CD14-positive monocyte (primary cell): Measurements from ENCODE around the gene SLC12A8. TPM values are rescaled to one million over a fixed set of nuclear protein-coding genes. Genes with fewer than 3 reads are reported as not detected.
A peak's percentile ranks its signal among the peaks of the same experiment; 100 is the strongest.

Experiments used
- DNase-seq, 3 donors: peaks; one replicate each; pipeline ENCODE4 v3.0.0-alpha.2; 2011 to 2022
- H2AFZ ChIP-seq: 2 replicates; pipeline ENCODE4 v1.6.0; 2012; ENCODE audit warnings: mild to moderate bottlenecking, low read depth, low read length, inconsistent platforms; ENCODE audit not compliant: insufficient read depth, poor library complexity, severe bottlenecking
- H3K27ac ChIP-seq, 2 donors: 1 replicate in 1 of 2; 2 replicates in 1 of 2; pipeline ENCODE4 v1.5.1; 2012 to 2013; ENCODE audit warnings: low read length in 2 of 2, control low read depth in 1 of 2, inconsistent platforms in 1 of 2, low read depth in 1 of 2, mild to moderate bottlenecking in 1 of 2
- H3K27me3 ChIP-seq, 2 donors: one replicate each; pipeline versions ENCODE4 v1.6.0 to v1.6.1; 2011 to 2013; ENCODE audit warnings: low read length in 2 of 2; ENCODE audit not compliant: control insufficient read depth in 2 of 2, insufficient read depth in 2 of 2
- H3K36me3 ChIP-seq, 2 donors: replicated peaks in 1 of 2; 1 replicate in 1 of 2; 2 replicates in 1 of 2; pipeline versions ENCODE4 v1.5.1 to v1.6.1; 2012 to 2013; ENCODE audit warnings: low read length in 2 of 2, control low read depth in 1 of 2, inconsistent platforms in 1 of 2, mild to moderate bottlenecking in 1 of 2; ENCODE audit not compliant: insufficient read depth in 2 of 2, control insufficient read depth in 1 of 2
- H3K4me1 ChIP-seq, 2 donors: 1 replicate in 1 of 2; 2 replicates in 1 of 2; pipeline versions ENCODE4 v1.5.1 to v1.6.1; 2012 to 2013; ENCODE audit warnings: low read length in 2 of 2, control low read depth in 1 of 2, inconsistent platforms in 1 of 2, mild to moderate bottlenecking in 1 of 2, moderate library complexity in 1 of 2; ENCODE audit not compliant: insufficient read depth in 2 of 2, control insufficient read depth in 1 of 2
- H3K4me2 ChIP-seq: replicated peaks from 2 replicates; pipeline ENCODE3; 2012; ENCODE audit warnings: low read length, moderate library complexity, mild to moderate bottlenecking; ENCODE audit not compliant: poor library complexity, severe bottlenecking; ENCODE audit errors: extremely low read depth
- H3K4me3 ChIP-seq, 3 experiments: fragments of 200-600 bp in 1 of 3; sonication (generic) in 1 of 3; replicated peaks in 1 of 3; 1 replicate in 2 of 3; 2 replicates in 1 of 3; pipeline ENCODE4 v1.5.1; 2011 to 2013; ENCODE audit warnings: low read length in 3 of 3, mild to moderate bottlenecking in 3 of 3, control low read depth in 2 of 3, low read depth in 2 of 3, inconsistent platforms in 1 of 3, moderate library complexity in 1 of 3
- H3K79me2 ChIP-seq: 2 replicates; pipeline ENCODE4 v1.6.0; 2012; ENCODE audit warnings: mild to moderate bottlenecking, control low read depth, inconsistent platforms, low read length, moderate library complexity; ENCODE audit not compliant: insufficient read depth
- H3K9ac ChIP-seq: 2 replicates; pipeline ENCODE4 v1.6.0; 2017; ENCODE audit warnings: low read length, mild to moderate bottlenecking; ENCODE audit not compliant: insufficient read depth, poor library complexity, severe bottlenecking
- H3K9me3 ChIP-seq, 2 donors: replicated peaks in 1 of 2; 1 replicate in 1 of 2; 2 replicates in 1 of 2; pipeline versions ENCODE4 v1.5.1 to v1.6.1; 2012 to 2013; ENCODE audit warnings: low read length in 2 of 2, control low read depth in 1 of 2; ENCODE audit not compliant: control insufficient read depth in 1 of 2, insufficient read depth in 1 of 2
- H4K20me1 ChIP-seq: 2 replicates; pipeline ENCODE4 v1.6.0; 2012; ENCODE audit warnings: mild to moderate bottlenecking, low read length, control low read depth, moderate library complexity; ENCODE audit not compliant: insufficient read depth
- H3K27ac Mint-ChIP-seq, 7 donors: one replicate each; pipeline ENCODE4 v1.8.0; 2020; ENCODE audit warnings: mild to moderate bottlenecking in 7 of 7, mixed read lengths in 7 of 7, moderate library complexity in 6 of 7, inconsistent platforms in 2 of 7
- H3K27me3 Mint-ChIP-seq, 3 donors: one replicate each; pipeline ENCODE4 v1.8.0; 2021 to 2022; ENCODE audit warnings: low read depth in 3 of 3, mild to moderate bottlenecking in 3 of 3, mixed read lengths in 3 of 3, moderate library complexity in 3 of 3, inconsistent platforms in 1 of 3
- H3K36me3 Mint-ChIP-seq, 2 donors: one replicate each; pipeline ENCODE4 v1.8.0; 2020; ENCODE audit warnings: mixed read lengths in 2 of 2, inconsistent platforms in 1 of 2, mild to moderate bottlenecking in 1 of 2
- H3K4me1 Mint-ChIP-seq: one replicate; pipeline ENCODE4 v1.8.0; 2020; ENCODE audit warnings: mild to moderate bottlenecking, mixed read lengths
- H3K4me3 Mint-ChIP-seq, 2 donors: one replicate each; pipeline ENCODE4 v1.8.0; 2020; ENCODE audit warnings: mild to moderate bottlenecking in 2 of 2, mixed read lengths in 2 of 2, moderate library complexity in 1 of 2
- H3K9me3 Mint-ChIP-seq, 7 donors: one replicate each; pipeline ENCODE4 v1.8.0; 2020 to 2022; ENCODE audit warnings: mixed read lengths in 7 of 7, mild to moderate bottlenecking in 6 of 7, moderate library complexity in 6 of 7, inconsistent platforms in 2 of 7
- CTCF ChIP-seq: fragments of 200-600 bp; IDR thresholded peaks from one replicate; pipeline ENCODE4 v1.8.0; 2022; ENCODE audit warnings: antibody characterized with exemption, mild to moderate bottlenecking
- WGBS: methylation state at CpG from one replicate; pipeline ENCODE4 v1.1.5; 2013; ENCODE audit warnings: missing lambda C conversion rate; ENCODE audit not compliant: insufficient coverage; 5-methylcytosine and 5-hydroxymethylcytosine counted together
- intact Hi-C, 2 donors: fragments of 100-400 bp; cut with micrococcal nuclease; formaldehyde crosslinking; loops; one replicate each; pipeline versions ENCODE4 v1.15.0 to v1.15.1; 2023
- polyA plus RNA-seq, 3 donors: library from polyadenylated mRNA; depleted of rRNA in 1 of 3; unstranded in 2 of 3; stranded (reverse) in 1 of 3; fragments of 300-500 nt in 2 of 3; fragments of >200 nt in 1 of 3; fragmentation: Illumina TruSeq in 2 of 3; gene quantifications; 1 replicate in 2 of 3; 2 replicates in 1 of 3; pipeline ENCODE4 v1.2.3, GENCODE V29; 2012 to 2021

SLC12A8 gene
- polyA plus RNA-seq, 3 donors = 0.23 to 0.46 (median 0.35) TPM

GRCh38 chr3:125160606-125161371 lies 51.8 kb downstream of the SLC12A8 start:
- H3K36me3 Mint-ChIP-seq = peaks cover 3 to 4% of the 10 kb centered on the region in 2 donors
- Histone ChIP-seq H3K27me3 (no peaks in the 10 kb centered on the region), H2AFZ (no peak overlapping the region), H3K27ac (no peak overlapping the region), H3K4me1 (peaks cover 56 to 59% of the 10 kb centered on the region in 2 donors), H3K36me3 (no peaks in the 10 kb centered on the region), H3K4me2 (no peak overlapping the region), H3K4me3 (no peak overlapping the region), H3K9ac (no peak overlapping the region), H3K79me2 (no peaks in the 10 kb centered on the region), H4K20me1 (no peaks in the 10 kb centered on the region), H3K9me3 (no peaks in the 10 kb centered on the region)
- no peak for DNase-seq
- H3K4me3 Mint-ChIP-seq = no peak overlapping the region
- H3K4me1 Mint-ChIP-seq = peaks cover 55% of the 10 kb centered on the region
- H3K27me3 Mint-ChIP-seq = peaks cover 1 to 3% (median 2%) of the 10 kb centered on the region in 3 donors
- 93% methylated on average over 4 of the region's 9 CpGs for WGBS
- H3K27ac Mint-ChIP-seq = peak overlapping the region in 1 of 7 donors; percentile 35
- TF ChIP-seq CTCF = no peak
- H3K9me3 Mint-ChIP-seq = peaks cover 0 to 3% (median 0%) of the 10 kb centered on the region in 7 donors
- intact Hi-C loops = loop anchor here in 1 of 2 donors (5.0 kb wide), 2 partner anchors 48 to 103 kb away; partner anchors contain the start of gene HEG1

GRCh38 chr3:125157183-125157582 lies 55.4 kb downstream of the SLC12A8 start:
- WGBS = 72% methylated on average over 3 of the region's 3 CpGs

More at GRCh38 chr3:125157183-125157582, 55.4 kb downstream of the SLC12A8 start:
- DNase-seq = no peak
- TF ChIP-seq CTCF = no peak
- peaks cover 0 to 3% (median 3%) of the 10 kb centered on the region in 3 donors for H3K27me3 Mint-ChIP-seq
- no peak overlapping the region for H3K4me2 ChIP-seq
- peaks cover 44% of the 10 kb centered on the region for H3K4me1 Mint-ChIP-seq
- H3K4me3 ChIP-seq = no peak overlapping the region
- no peaks in the 10 kb centered on the region for H3K27me3 ChIP-seq
- peaks cover 42 to 46% of the 10 kb centered on the region in 2 donors for H3K4me1 ChIP-seq
- no peak overlapping the region for H3K27ac ChIP-seq
- no peak overlapping the region for H2AFZ ChIP-seq
- no peaks in the 10 kb centered on the region for H3K79me2 ChIP-seq
- H3K9me3 Mint-ChIP-seq = peaks cover 0 to 3% (median 0%) of the 10 kb centered on the region in 7 donors
- H3K36me3 Mint-ChIP-seq = peaks cover 2 to 4% of the 10 kb centered on the region in 2 donors
- H3K36me3 ChIP-seq = no peaks in the 10 kb centered on the region
- H3K27ac Mint-ChIP-seq = no peak overlapping the region
- no peaks in the 10 kb centered on the region for H3K9me3 ChIP-seq
- no peaks in the 10 kb centered on the region for H4K20me1 ChIP-seq
- H3K9ac ChIP-seq = no peak overlapping the region
- H3K4me3 Mint-ChIP-seq = no peak overlapping the region
- intact Hi-C loops = no loop called here
